ENCODE results near the gene MRAP2.

MRAP2 gene, protein sequence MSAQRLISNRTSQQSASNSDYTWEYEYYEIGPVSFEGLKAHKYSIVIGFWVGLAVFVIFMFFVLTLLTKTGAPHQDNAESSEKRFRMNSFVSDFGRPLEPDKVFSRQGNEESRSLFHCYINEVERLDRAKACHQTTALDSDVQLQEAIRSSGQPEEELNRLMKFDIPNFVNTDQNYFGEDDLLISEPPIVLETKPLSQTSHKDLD

GRCh38 chr6:84033523-84034451, at the start of gene MRAP2:
TSS of gene MRAP2 (plus strand) at chr6:84033772. CDS start at chr6:84055319, 21,547 bp downstream.
- no peak for DNase-seq

GRCh38 chr6:83984411-83984810, 49.2 kb upstream of the MRAP2 start:
- no peak for DNase-seq

GRCh38 chr6:83985308-83985713, 48.3 kb upstream of the MRAP2 start:
- no peak for DNase-seq

- DNase-seq, result no peak
These were observed 47.9 kb upstream of the MRAP2 start for GRCh38 chr6:83985715-83986114.

DNA sequence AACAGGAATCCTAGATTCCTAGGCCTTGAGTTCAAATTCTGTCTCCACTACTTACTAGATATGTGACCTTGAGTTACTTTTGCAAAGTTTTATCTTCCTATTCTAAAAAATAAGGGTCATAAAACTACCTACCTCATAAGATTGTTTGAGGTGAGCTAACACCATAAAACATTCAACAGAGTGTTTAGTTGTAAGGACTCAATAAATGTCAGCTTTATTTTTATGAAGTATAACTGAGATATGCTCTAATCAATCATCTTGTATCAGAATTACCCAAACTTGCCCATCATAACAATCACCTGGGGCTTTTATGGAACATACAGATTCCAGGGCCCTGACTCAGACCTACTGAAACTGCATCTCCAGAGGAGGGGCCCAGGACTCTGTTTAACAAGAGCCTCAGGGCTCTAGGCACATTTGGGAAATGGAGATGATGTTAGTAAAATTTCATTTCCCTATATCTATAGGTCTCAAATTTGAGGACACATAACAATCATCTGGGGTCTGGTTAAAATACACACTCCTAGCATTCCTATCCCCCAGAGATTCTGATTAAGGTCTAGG, 35.5 kb upstream of the MRAP2 start:
- no peak for DNase-seq

- DNase-seq, result no peak
These were observed 32.5 kb upstream of the MRAP2 start for GRCh38 chr6:84001119-84001518.

DNA sequence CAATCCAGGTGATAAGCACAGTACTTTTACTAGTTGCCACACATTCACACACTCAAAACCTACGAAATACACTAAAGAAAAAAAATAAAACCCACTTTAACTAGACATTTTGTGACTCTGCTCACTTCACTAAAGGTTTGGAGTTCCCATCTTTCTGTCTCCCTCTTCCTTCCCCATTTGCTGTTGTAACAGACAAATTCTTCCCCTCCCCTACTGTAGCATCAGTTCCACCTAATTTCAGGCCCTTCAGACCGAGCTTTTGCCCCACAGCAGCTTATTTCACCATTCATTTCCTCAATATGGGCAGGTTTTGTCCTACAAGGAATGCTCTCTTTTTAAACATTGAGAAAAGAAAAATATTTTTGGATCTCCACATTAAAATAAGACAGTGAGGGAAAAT, 31.3 kb upstream of the MRAP2 start:
- DNase-seq, result peak in 1 of 2 experiments; percentile 3

GRCh38 chr6:84003131-84003530, 30.4 kb upstream of the MRAP2 start:
- no peak for DNase-seq

- no peak for DNase-seq
These were observed 29.9 kb upstream of the MRAP2 start for GRCh38 chr6:84003654-84004053.

- peak; percentile 24 to 51 for DNase-seq
These were observed 25.7 kb upstream of the MRAP2 start for GRCh38 chr6:84007871-84008270.

GRCh38 chr6:84013354-84013753, 20.2 kb upstream of the MRAP2 start:
- no peak for DNase-seq

GRCh38 chr6:84013931-84014330, 19.6 kb upstream of the MRAP2 start:
- no peak for DNase-seq

DNA sequence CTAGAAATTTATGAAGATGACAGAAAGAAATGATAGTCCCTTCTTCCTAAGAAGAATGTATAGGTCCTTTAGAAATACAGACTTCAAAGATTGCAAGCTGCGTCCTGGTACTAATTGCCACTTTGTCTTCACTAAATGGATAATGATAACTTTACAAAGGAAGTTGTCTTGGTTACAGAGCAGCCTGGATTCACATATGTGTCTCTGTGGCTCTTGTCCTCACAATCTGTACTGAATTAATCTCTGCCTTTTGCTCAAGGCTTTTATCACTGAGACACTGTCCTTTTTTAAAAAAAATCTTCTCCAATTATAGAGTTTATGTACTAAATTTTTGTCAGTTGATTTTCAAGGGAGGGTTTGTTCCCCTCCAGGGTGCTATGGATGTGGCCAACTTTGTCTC, 17.5 kb upstream of the MRAP2 start:
- no peak for DNase-seq

DNA sequence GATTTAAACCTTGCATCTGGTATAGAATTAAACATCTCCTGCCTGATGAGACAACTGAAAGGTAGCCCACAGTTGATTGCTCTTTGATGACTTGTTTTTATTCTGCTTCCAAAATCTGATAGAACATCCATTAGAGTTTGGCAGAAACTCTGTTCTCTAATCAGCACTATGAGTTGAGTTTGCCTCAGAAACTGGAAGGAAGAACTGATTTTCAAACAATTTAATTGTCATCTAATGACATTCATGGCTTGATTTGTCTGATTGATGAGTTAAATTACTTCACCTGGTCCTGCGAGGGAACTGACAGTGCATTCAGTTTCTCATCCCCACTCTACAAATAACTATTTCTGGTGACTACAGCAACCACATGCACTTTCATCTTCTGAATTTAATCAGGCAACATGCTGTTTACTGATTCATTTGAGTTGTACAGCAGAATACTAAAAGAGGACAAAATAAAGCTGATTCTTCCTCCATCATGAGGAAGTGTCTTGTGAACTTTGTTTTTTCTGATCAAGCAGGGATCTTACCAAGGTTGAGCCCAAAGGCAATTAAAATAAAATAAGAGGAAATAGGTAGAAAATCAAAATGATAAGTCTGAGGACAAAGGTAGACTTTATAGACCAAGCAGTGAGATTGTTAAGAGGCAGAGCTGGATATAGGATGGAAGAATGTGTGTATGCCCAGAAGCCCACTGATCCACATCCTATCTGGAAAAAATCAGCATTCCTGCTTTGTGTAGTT, 15.7 kb upstream of the MRAP2 start:
- DNase-seq, result no peak

- DNase-seq, result no peak
These were observed 15.0 kb upstream of the MRAP2 start for GRCh38 chr6:84018453-84019061.

DNA sequence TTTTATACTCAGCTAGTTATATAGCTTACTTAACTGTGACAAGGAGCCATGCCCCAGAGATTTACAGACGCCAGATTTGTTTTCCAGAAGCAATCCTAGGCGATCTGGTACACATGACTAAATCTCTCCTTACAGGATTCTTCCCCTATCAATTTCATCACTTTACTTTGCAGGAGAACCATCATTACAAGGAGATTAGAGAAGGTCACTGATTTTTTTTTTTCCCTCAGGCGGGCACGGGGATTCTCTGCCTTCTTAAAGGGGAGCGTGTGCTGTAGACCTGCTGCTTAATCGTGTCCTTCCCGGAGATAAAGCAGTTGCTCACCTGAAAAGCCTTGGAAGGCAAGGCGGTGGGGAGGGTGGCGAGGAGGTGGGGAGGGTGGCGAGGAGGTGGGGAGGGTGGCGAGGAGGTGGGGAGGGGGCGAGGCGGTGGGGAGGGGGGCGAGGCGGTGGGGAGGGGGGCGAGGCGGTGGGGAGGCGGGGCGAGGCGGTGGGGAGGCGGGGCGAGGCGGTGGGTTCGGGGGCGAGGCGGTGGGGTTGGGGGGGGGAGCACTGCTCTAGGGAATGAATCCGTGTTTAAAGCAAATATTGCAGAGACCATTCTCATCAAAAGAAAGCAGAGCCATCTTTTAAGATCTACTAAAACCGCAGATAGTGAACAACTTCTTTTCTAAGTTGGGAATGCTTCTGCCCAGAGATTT, 14.3 kb upstream of the MRAP2 start:
- DNase-seq, result no peak

- DNase-seq, result no peak
These were observed 13.7 kb upstream of the MRAP2 start for GRCh38 chr6:84019842-84020211.

- DNase-seq, result no peak
These were observed 11.9 kb upstream of the MRAP2 start for GRCh38 chr6:84021625-84022024.

- no peak for DNase-seq
These were observed 6.8 kb upstream of the MRAP2 start for GRCh38 chr6:84026721-84027164.

DNA sequence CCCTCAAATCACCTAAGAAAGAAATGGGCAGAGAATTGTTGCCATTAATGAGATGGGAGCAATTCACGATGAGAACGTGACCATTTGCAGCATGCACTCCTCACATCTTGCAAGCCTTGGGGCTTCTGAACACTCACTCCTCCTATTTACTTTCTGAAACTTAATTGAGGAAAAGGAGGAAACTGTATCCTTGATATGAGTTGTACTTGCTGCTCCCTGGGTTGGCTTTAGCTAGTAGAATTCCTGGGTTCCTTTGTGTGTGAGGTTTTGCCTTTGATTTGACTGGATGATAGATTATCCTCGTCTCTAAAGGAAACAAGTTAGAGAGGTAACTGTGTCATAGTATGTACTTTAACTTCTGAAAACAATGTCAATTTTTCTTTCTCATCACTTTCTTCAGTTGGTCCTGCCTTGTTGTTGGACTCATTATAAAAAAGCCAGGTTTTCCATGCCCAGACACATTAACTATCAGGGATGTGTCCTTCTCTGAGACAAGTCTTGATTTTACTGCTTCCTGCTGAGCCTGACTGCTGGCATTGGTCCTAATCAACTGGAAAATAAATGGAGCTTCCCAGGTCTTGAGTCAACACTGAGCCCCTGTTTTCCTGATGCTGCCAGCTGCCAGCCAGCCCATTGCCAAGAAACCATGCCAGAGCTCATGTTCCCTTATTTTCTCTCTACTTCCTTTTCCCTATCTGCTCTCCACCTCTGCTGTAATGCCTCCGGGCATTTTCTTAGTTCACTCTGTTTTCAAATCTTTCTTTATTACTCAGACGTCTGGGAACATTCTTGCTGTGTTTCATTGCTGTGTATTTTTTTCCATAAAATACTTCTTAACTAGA, 6.0 kb upstream of the MRAP2 start:
- no peak for DNase-seq

DNA sequence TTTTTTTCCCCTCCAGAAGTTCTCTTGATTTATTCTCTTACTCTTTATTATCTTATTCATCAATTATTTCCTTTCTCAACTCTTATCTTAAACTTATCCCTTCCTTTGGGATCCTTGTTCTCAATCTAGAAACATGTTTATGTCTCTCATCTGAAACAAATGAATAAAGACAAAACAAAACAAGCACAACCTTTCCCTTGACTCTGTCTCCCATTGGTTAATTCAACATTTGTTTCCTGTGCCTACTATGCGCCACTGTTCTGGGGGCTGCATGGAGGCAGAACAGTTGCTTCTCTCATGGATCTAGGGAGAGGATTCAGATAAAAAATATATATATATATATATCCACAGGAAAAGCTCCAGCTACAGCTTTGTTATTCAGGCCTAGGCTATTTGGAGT, 5.2 kb upstream of the MRAP2 start:
- DNase-seq, result no peak
